Retinal pigment epithelial cell (primary cell): Measurements from ENCODE around the gene GMCL2.
A peak's percentile ranks its signal among the peaks of the same experiment; 100 is the strongest.

Experiments used
- DNase-seq: peaks from one replicate; pipeline ENCODE4 v3.0.0-alpha.2; 2010; ENCODE audit warnings: low read depth
- H3K4me3 ChIP-seq: 2 replicates; pipeline ENCODE4 v1.5.1; 2011; ENCODE audit warnings: mild to moderate bottlenecking, low read length, control low read depth, moderate library complexity
- CTCF ChIP-seq: conservative IDR thresholded peaks from 2 replicates; pipeline ENCODE4 v1.5.1; 2011; ENCODE audit warnings: low read depth, low read length, control low read depth, inconsistent platforms

The GMCL2 gene

GRCh38 chr5:178209334-178210072 is 22.3 kb upstream of the GMCL2 start:
- DNase-seq: no peak
- no peak for TF ChIP-seq CTCF
- no peak overlapping the region for H3K4me3 ChIP-seq

- peak; percentile 23 for TF ChIP-seq CTCF
- H3K4me3 ChIP-seq: no peak overlapping the region
- DNase-seq: no peak
Observed at GRCh38 chr5:178208540-178209227, 21.5 kb upstream of the GMCL2 start.

- TF ChIP-seq CTCF: no peak
- no peak overlapping the region for H3K4me3 ChIP-seq
- no peak for DNase-seq
Observed at GRCh38 chr5:178207917-178208280, 20.7 kb upstream of the GMCL2 start.

GRCh38 chr5:178207183-178207916 is 20.2 kb upstream of the GMCL2 start:
- no peak for TF ChIP-seq CTCF
- H3K4me3 ChIP-seq: peak overlapping the region; percentile 86
- DNase-seq: peak; percentile 60

- H3K4me3 ChIP-seq: peak overlapping the region; percentile 86
- DNase-seq: no peak
- TF ChIP-seq CTCF: no peak
Observed at GRCh38 chr5:178206166-178207101, 19.3 kb upstream of the GMCL2 start.

- peak overlapping the region; percentile 86 for H3K4me3 ChIP-seq
- no peak for TF ChIP-seq CTCF
- DNase-seq: no peak
Observed at GRCh38 chr5:178205749-178206047, 18.5 kb upstream of the GMCL2 start.
